ENCODE measurements around the gene ETHE1.
"Not testable (repeated sequence)": the region's sequence is repeated elsewhere in the genome, so short reads cannot be mapped to it uniquely, and the experiment has no call there.

ETHE1 gene

DNA sequence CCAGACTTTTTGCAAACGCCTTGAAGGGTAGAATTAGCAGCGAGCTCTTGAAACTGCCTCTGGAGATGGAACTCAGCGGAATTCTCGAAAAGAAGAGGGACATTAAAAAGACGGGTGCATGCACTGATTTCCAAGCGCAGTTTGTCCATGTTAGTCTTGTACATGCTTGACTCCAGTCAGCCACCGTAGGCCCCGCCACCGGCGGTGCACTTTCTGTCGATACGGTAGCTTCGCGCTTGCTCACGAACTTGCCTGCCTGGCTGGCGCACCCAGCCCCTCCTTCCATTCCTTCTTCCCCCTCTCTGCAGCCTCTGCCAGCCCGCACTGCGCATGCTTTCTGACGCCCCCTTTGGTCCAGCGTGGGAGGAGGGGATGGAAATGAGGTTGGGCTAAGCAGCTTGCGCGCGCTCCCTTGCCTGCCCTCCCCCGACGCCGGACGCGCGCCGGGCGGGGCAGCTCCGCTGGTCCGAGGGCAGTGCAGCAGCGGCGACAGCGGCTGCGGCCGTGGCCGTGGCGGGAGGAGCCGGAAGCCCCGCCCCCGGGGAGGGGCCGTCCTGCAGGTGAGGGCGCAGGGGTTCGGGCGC is 6.1 kb upstream of the ETHE1 start, which contains the start of gene ZNF575:
ZNF575 (plus strand) TSS at position 227 of the 584 bp plus-strand sequence. CDS start 1,235 bp downstream, outside the sequence.
- Histone ChIP-seq H3K9me3 (replicated peaks; ENCODE audit: low read length) (no peaks in the 10 kb centered on the region), H3K36me3 (ENCODE audit: insufficient read depth, low read length) (peaks cover 2% of the 10 kb centered on the region), H3K4me2 (ENCODE audit: low read length) (peak within 1 kb of the TSS; percentile 92), H3K4me3 (ENCODE audit: low read length) (peak within 1 kb of the TSS; percentile 76), H3K4me1 (ENCODE audit: control insufficient read depth, insufficient read depth, low read length) (peaks cover 25% of the 10 kb centered on the region), H3K27me3 (ENCODE audit: control insufficient read depth, insufficient read depth, low read length) (no peaks in the 10 kb centered on the region), H3K9ac (ENCODE audit: low read depth, low read length) (peak within 1 kb of the TSS; percentile 69)

DNA sequence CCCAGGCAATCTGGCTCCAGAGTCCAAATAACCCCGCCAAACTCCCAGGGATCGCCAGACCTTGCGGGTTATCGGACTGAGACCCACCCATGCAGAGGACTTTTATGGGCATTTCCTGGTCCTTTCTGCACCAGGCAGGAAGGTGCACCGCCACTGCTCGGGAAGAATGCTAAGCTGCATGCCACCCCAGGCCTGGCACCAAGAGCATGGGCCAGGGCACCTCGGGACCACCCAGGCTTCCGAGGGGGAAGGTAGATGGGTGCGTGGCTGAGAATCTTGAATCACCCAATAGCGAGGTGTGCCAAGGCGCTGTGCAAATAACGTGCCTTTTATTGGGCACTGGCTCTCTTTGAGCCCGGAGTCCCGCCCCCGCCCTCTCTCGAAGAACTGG is 5.6 kb upstream of the ETHE1 start:
- Histone ChIP-seq H3K9me3 (replicated peaks; ENCODE audit: low read length) (no peaks in the 10 kb centered on the region), H3K4me2 (ENCODE audit: low read length) (peak overlapping the region; percentile 92), H3K36me3 (ENCODE audit: insufficient read depth, low read length) (no peaks in the 10 kb centered on the region), H3K9ac (ENCODE audit: low read depth, low read length) (peak overlapping the region; percentile 69), H3K4me1 (ENCODE audit: control insufficient read depth, insufficient read depth, low read length) (peaks cover 30% of the 10 kb centered on the region), H3K27me3 (ENCODE audit: control insufficient read depth, insufficient read depth, low read length) (no peaks in the 10 kb centered on the region), H3K4me3 (ENCODE audit: low read length) (peak overlapping the region; percentile 76)

DNA sequence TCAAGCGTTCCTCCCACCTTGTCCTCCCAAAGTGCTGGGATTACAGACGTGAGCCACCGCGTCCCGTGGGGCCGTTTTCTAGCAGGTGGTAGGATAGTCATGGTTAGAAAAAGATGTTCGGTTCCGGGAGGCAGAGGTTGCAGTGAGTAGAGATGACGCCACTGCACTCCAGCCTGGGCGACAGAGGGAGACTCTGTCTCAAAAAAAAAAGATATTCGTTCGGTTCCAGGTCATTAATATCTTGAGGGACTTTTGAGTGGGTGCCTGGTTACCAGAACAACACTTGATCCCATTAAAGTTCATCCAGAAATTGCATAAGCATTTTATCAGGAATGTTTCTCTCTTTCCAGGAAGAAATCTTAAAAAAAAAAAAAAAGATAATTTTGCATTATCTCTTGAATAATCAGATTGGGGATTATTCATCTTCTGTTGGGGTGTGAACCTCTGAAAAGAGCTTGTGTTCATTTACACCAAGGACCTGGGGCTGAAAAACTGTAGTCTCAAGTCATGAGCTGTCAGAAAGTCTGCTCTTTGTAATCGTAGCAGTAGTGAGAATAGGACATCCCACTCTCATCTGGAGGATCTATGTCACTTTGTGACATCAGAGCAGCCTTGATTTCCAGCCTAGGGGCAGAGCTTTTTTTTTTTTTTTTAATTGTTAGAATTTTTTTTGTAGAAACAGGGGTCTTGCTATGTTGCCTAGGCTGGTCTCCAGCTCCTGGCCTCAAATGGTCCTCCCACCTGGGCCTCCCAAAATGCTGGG is 1.0 kb upstream of the ETHE1 start:
- Histone ChIP-seq H3K27me3 (ENCODE audit: control insufficient read depth, insufficient read depth, low read length) (no peaks in the 10 kb centered on the region), H3K4me3 (ENCODE audit: low read length) (no peak overlapping the region), H3K9ac (ENCODE audit: low read depth, low read length) (no peak overlapping the region)

DNA sequence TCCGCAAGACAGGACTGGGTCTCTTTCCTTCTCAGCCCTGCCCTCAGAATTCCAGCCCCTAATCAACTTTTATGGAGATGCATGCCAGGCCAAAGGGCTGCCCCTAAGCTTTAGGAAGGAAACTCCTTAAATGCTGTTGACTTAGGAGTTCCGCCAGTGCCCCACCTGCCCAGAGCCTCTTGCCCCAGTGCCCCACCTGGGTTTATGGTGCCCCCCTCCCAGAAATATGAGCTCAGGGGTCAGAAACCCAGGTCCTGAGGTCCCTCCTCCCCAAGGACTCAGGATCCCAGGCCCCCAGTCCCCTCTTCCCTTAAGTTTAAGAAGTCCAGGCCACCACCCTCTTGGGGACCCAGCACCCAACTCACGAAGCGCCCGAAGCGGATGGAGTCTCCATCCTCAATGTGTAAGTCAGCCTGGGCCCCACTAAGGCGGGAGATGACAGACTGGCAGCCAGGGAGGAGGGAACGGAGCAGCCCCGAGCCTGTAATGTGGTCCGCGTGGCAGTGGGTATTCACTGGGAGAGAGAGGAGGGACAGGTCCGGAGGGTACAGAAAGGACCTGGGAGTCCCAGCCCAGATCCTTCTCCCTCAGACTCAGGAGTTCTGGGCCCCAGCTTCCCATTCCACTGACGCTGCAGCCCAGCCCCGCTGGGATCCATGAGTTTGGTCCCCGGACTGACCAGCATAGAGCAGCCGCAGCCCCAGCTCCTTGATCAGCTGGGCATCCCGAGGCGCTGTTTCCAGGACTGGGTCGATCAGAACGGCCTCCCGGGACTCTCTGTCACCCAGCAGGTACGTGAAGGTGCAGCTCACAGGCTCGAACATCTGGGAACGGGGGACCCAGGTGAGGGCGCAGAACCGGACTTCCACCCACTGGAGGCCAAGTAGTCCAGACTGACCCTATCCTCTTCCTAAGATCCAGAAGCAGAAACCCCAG is 897 bp downstream of the ETHE1 start:
- H3K4me2 ChIP-seq (ENCODE audit: low read length): peak overlapping the region; percentile 84
- H3K4me3 ChIP-seq (ENCODE audit: low read length): peak overlapping the region; percentile 89
- H3K9me3 ChIP-seq (replicated peaks; ENCODE audit: low read length): no peaks in the 10 kb centered on the region

More for the DNA sequence above, 1.0 kb upstream of the ETHE1 start:
- Histone ChIP-seq H3K36me3 (ENCODE audit: insufficient read depth, low read length) (no peaks in the 10 kb centered on the region), H3K4me1 (ENCODE audit: control insufficient read depth, insufficient read depth, low read length) (peaks cover 46% of the 10 kb centered on the region), H3K4me2 (ENCODE audit: low read length) (peak overlapping the region; percentile 84), H3K9me3 (replicated peaks; ENCODE audit: low read length) (no peaks in the 10 kb centered on the region)

DNA sequence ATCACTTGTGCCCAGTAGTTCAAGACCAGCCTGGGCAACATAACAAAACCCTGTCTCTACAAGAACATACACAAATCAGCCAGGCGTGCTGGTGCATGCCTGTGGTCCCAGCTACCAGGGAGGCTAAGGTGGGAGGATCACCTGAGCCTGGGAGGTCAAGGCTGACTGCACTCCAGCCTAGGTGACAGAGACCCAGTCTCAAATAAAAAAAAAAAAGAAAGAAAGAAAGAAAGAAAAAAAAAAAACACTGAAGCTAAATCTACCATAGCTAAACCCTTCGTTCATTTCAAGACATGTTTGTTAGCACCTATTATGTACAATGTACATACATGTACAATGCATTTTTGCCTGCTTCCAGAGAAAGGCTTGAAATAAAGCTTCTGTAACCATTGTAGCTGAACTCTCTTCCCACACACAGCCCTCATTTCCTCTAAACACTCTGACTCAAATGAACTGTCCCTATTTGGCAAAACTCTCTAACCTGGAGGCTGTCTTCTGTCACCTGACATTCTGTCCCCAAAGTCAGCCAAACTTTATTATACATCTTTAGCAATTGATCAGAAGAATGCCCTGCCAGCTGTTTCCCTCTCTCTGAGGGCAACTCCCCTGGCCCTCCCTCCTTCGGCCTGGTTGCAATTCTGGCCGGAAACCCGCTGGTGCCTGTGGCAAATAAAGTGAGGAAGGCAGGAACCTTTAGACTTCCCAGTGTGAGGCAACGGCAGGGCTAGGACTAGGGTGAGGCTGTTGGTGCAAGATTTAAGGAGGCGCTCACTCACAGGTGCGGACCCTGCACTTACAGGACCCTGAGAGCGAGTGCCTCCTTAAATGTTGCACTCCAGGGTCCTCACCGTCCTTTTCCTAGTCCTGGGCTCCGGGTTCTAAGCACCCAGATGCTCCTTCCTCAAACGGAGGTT is 1.8 kb downstream of the ETHE1 start:
- peak overlapping the region; percentile 83 for H3K9ac ChIP-seq (ENCODE audit: low read depth, low read length)
- H3K4me2 ChIP-seq (ENCODE audit: low read length): peak overlapping the region; percentile 84
- peaks cover 7% of the 10 kb centered on the region for H3K36me3 ChIP-seq (ENCODE audit: insufficient read depth, low read length)
- H3K4me3 ChIP-seq (ENCODE audit: low read length): peak overlapping the region; percentile 89
- H3K27me3 ChIP-seq (ENCODE audit: control insufficient read depth, insufficient read depth, low read length): no peaks in the 10 kb centered on the region
- no peaks in the 10 kb centered on the region for H3K9me3 ChIP-seq (replicated peaks; ENCODE audit: low read length)
- peaks cover 38% of the 10 kb centered on the region for H3K4me1 ChIP-seq (ENCODE audit: control insufficient read depth, insufficient read depth, low read length)

More for the DNA sequence above, 897 bp downstream of the ETHE1 start:
- Histone ChIP-seq H3K36me3 (ENCODE audit: insufficient read depth, low read length) (peaks cover 7% of the 10 kb centered on the region), H3K4me1 (ENCODE audit: control insufficient read depth, insufficient read depth, low read length) (peaks cover 38% of the 10 kb centered on the region), H3K27me3 (ENCODE audit: control insufficient read depth, insufficient read depth, low read length) (no peaks in the 10 kb centered on the region), H3K9ac (ENCODE audit: low read depth, low read length) (peak overlapping the region; percentile 83)

DNA sequence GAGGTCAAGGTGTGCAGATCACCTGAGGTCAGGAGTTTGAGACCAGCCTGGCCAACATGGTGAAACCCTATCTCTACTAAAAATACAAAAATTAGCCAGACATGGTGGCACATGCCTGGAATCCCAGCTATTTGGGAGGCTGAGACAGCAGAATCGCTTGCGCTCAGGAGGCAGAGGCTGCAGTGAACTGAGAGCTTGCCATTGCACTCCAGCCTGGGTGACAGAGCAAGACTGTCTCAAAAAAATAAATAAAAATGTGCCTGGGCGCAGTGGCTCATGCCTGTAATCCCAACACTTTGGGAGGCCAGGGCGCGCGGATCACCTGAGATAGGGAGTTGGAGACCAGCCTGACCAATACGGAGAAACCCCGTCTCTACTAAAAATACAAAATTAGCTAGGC is 3.3 kb downstream of the ETHE1 start:
- H3K36me3 ChIP-seq (ENCODE audit: insufficient read depth, low read length); H3K27me3 ChIP-seq (ENCODE audit: control insufficient read depth, insufficient read depth, low read length); H3K9me3 ChIP-seq (replicated peaks; ENCODE audit: low read length); H3K4me2 ChIP-seq (ENCODE audit: low read length); H3K9ac ChIP-seq (ENCODE audit: low read depth, low read length); H3K4me3 ChIP-seq (ENCODE audit: low read length): not testable (repeated sequence)
- H3K4me1 ChIP-seq (ENCODE audit: control insufficient read depth, insufficient read depth, low read length): peaks cover 34% of the 10 kb centered on the region

DNA sequence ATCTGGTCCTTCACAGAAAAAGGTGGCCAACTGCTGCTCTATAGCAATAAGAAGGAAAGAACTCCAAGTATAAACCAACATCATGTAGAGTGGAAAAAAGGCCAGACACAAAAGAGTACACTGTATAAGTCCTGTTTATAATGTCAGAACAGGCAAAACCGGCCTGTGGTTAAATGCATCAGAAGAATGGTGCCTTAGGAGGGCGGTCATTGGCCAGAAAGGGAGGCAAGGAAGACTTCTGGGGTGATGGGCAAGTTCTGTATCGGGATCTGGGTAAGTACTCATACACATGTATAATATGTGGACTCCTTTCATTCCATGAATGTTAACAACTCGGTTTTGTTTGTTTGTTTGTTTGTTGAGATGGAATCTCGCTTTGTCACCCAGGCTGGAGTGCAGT is 4.1 kb downstream of the ETHE1 start:
- Histone ChIP-seq H3K9ac (ENCODE audit: low read depth, low read length) (no peak overlapping the region), H3K4me1 (ENCODE audit: control insufficient read depth, insufficient read depth, low read length) (peaks cover 32% of the 10 kb centered on the region), H3K4me2 (ENCODE audit: low read length) (no peak overlapping the region), H3K36me3 (ENCODE audit: insufficient read depth, low read length) (peaks cover 7% of the 10 kb centered on the region), H3K27me3 (ENCODE audit: control insufficient read depth, insufficient read depth, low read length) (no peaks in the 10 kb centered on the region), H3K4me3 (ENCODE audit: low read length) (no peak overlapping the region), H3K9me3 (replicated peaks; ENCODE audit: low read length) (no peaks in the 10 kb centered on the region)

DNA sequence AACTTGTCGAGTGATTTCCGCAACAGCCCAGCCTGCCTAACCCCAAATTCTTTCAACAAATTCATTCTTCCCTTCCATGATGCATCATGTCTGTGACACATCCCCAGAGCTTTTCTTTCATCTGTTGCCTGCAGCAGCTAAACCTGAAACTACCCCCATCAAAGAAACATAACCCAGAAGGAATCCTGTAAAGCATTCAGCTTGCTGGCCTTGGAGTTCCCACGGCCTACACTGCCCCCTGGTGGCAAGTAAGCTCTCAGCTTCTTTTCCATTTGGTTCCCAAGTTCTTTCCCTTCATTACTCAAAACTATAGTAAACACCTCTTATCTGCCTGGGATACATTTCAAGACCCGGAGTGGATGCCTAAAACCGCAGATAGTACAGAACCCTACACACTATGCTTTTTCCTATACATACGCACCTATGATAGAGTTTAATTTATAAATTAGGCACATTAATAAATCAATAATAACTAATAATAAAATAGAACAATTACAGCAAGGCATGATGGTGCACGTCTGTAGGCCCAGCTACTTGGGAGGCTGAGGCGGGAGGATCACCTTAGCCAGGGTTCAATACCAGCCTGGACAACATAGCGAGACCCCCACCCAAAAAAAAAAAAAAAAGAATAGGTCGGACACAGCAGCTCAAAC is 7.4 kb downstream of the ETHE1 start:
- no peak overlapping the region for H3K9ac ChIP-seq (ENCODE audit: low read depth, low read length)
- no peak overlapping the region for H3K4me2 ChIP-seq (ENCODE audit: low read length)
- peaks cover 10% of the 10 kb centered on the region for H3K36me3 ChIP-seq (ENCODE audit: insufficient read depth, low read length)
- peaks cover 9% of the 10 kb centered on the region for H3K4me1 ChIP-seq (ENCODE audit: control insufficient read depth, insufficient read depth, low read length)
- no peaks in the 10 kb centered on the region for H3K27me3 ChIP-seq (ENCODE audit: control insufficient read depth, insufficient read depth, low read length)
- H3K4me3 ChIP-seq (ENCODE audit: low read length): no peak overlapping the region
- H3K9me3 ChIP-seq (replicated peaks; ENCODE audit: low read length): no peaks in the 10 kb centered on the region

DNA sequence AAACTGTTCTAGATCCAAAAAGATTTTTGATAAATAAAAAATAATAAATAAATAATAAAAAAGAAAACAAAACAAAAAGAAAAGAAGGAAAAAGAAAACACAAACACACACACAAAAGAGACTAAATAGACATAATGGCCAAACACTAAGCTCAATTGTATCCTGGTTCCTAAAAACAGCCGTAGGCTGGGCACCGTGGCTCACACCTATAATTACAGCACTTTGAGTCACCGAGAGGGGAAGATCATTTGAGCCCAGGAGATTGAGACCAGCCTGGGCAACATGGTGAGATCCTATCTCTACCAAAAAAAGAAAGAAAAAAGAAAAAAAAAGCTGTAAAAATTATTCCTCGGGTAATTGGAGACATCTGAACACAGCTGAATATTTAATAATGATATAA is 8.9 kb downstream of the ETHE1 start:
- Histone ChIP-seq H3K27me3 (ENCODE audit: control insufficient read depth, insufficient read depth, low read length) (no peaks in the 10 kb centered on the region), H3K4me1 (ENCODE audit: control insufficient read depth, insufficient read depth, low read length) (peaks cover 2% of the 10 kb centered on the region), H3K4me2 (ENCODE audit: low read length) (no peak overlapping the region), H3K9ac (ENCODE audit: low read depth, low read length) (no peak overlapping the region), H3K9me3 (replicated peaks; ENCODE audit: low read length) (no peaks in the 10 kb centered on the region), H3K36me3 (ENCODE audit: insufficient read depth, low read length) (peaks cover 10% of the 10 kb centered on the region), H3K4me3 (ENCODE audit: low read length) (no peak overlapping the region)

DNA sequence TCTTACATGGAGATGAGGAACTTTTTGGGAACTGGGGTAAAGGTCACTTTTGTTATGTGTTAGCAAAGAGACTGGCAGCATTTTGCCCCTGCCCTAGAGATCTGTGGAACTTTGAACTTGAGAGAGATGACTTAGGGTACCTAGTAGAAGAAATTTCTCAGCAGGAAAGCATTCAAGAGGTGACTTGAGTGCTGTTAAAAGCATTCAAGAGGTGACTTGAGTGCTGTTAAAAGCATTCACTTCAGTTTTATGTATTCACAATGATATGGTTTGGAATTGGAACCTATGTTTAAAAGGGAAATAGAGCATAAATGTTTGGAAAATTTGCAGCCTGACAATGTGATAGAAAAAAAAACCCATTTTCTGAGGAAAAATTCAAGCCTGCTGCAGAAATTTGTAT is 14.6 kb downstream of the ETHE1 start:
- not testable (repeated sequence) for H3K4me2 ChIP-seq (ENCODE audit: low read length); H3K9me3 ChIP-seq (replicated peaks; ENCODE audit: low read length); H3K4me1 ChIP-seq (ENCODE audit: control insufficient read depth, insufficient read depth, low read length); H3K4me3 ChIP-seq (ENCODE audit: low read length); H3K9ac ChIP-seq (ENCODE audit: low read depth, low read length); H3K27me3 ChIP-seq (ENCODE audit: control insufficient read depth, insufficient read depth, low read length)
- H3K36me3 ChIP-seq (ENCODE audit: insufficient read depth, low read length): peaks cover 26% of the 10 kb centered on the region

Data from skeletal muscle satellite cell (primary cell).